WI38 (cell line): ENCODE measurements around the gene CTBP2.

Experiments
- H3K4me3 ChIP-seq: 2 replicates; pipeline ENCODE4 v1.5.1; 2011; ENCODE audit warnings: low read depth, mild to moderate bottlenecking, control low read depth, low read length
- CTCF ChIP-seq: IDR thresholded peaks from 2 replicates; pipeline ENCODE4 v1.5.1; 2012; ENCODE audit warnings: low read depth, mild to moderate bottlenecking, control low read depth, low read length

The CTBP2 gene

DNA sequence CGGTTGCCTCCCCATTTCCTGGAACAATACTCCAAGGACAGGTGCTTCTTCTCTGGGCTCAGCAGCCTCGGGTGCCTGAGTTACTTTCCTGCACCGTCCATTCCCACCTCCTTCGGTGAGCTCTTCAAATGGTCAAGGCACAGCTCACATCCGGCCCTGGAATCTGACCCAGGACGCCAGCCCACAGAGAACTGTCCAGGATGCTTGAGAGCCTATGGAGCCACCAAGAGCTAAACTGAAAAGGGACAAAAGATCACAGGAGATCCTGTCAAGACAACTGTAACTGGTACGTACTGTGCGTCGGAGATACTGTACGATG lies 72.5 kb downstream of the CTBP2 start:
- no peak for TF ChIP-seq CTCF
- H3K4me3 ChIP-seq: no peak overlapping the region

DNA sequence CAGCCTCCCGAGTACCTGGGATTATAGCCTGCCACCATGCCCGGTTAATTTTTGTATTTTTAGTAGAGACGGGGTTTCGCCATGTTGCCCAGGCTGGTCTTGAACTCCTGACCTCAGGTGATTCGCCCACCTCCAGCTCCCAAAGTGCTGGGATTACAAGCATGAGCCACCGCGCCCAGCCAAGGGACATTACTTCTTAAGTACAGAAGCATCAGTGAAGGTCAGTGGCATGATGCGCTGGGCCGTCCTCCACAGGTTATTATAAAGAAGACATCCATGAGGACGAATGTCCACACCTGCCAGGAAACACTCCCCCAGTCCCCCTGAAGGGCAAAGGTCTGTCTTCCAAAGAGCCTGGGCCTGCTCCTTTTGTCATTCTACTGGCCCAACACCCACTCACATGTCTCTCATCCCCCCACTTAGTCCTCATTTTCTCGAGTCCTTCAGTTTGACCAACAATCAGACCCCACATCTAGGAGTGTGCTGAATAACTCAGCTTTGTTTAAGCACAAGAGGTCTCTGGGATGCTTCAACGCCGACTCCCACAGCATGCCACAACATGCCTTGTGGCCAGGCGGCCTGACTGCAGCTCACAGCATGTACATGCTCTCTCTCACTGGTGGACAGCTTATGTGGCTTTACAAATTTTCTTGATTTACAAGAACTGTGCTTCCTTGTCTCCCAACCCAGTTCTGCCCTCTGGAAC lies 73.0 kb downstream of the CTBP2 start:
- no peak for TF ChIP-seq CTCF
- H3K4me3 ChIP-seq: no peak overlapping the region

GRCh38 chr10:125086691-125087090 lies 73.7 kb downstream of the CTBP2 start:
- no peak overlapping the region for H3K4me3 ChIP-seq
- no peak for TF ChIP-seq CTCF

DNA sequence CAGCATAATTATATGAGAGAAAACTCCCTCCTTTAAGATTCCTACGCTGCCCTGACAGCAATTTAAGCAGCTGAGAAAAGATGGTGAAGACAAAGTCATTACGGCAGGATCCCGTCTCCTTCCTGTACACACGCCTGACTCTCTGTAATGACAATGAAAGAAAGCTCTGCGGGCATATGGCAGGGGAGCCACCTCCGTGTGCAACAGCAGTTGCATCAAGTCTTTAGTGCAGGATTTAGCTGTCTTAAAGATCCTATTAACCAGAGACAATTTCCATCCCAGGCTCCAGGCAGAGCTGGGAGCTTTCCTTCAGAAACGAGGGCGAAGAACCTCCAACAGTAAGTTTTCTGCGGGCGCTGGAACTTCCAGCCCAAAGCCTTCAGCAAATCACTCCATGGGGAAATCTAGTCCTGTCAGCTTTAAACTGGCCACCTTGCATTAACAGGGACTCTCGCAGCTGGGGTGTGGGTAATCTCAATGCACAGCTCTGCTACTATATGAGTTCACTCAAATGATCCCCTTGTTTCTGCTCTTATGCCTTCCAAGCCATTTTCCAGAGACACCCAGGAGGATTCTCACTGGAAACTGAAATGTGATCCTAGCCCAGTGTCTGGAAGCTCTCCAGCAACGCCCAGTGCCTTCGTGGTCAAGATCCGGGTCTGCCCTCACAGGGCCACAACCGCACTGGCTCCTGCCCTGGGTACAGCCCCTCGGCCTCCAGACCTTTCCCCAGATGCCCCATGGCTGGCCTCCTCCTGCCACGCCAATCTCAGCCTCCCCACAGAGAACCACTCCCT lies 74.9 kb downstream of the CTBP2 start:
- TF ChIP-seq CTCF: no peak
- H3K4me3 ChIP-seq: no peak overlapping the region

GRCh38 chr10:125084614-125085257 lies 75.6 kb downstream of the CTBP2 start:
- no peak overlapping the region for H3K4me3 ChIP-seq
- no peak for TF ChIP-seq CTCF

DNA sequence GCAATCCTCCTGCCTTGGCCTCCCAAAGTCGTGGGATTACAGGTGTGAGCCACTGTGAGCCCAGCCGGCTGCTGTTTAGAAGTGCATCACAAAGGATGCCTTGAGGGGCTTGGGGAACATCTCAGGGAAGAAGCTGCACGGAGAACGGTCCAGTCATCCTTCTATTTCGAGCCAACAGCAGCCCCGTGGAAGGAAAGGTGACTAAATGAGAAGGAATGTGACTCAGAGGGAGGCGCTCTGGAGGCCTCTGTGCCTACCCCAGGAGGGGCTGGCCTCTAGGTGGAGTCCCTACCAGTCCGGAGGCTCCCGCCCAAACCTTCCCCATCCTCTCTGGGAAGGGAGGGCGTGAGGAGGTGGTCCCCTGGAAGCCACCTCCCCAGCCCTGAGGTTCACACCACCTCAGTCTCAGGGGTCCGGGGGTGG lies 76.2 kb downstream of the CTBP2 start:
- TF ChIP-seq CTCF: 0 out of 2 replicates have a peak, but pooled peaks have one; percentile 18

GRCh38 chr10:125083576-125083920 lies 76.8 kb downstream of the CTBP2 start:
- TF ChIP-seq CTCF: no peak
- no peak overlapping the region for H3K4me3 ChIP-seq

More for the DNA sequence above, 76.2 kb downstream of the CTBP2 start:
- no peak overlapping the region for H3K4me3 ChIP-seq
